HG03575 (cell line): ENCODE measurements around the gene PTPRE.

Experiments used
- ATAC-seq: cut with Tn5 transposase; IDR thresholded peaks from one replicate; pipeline ENCODE4 v1.9.1; 2021; ENCODE audit not compliant: unreplicated experiment, insufficient number of reproducible peaks, low FRiP score; ENCODE audit errors: extremely low read depth

The PTPRE gene

GRCh38 chr10:127920306-127921074 lies 13.6 kb downstream of the PTPRE start:
- ATAC-seq, result no peak

DNA sequence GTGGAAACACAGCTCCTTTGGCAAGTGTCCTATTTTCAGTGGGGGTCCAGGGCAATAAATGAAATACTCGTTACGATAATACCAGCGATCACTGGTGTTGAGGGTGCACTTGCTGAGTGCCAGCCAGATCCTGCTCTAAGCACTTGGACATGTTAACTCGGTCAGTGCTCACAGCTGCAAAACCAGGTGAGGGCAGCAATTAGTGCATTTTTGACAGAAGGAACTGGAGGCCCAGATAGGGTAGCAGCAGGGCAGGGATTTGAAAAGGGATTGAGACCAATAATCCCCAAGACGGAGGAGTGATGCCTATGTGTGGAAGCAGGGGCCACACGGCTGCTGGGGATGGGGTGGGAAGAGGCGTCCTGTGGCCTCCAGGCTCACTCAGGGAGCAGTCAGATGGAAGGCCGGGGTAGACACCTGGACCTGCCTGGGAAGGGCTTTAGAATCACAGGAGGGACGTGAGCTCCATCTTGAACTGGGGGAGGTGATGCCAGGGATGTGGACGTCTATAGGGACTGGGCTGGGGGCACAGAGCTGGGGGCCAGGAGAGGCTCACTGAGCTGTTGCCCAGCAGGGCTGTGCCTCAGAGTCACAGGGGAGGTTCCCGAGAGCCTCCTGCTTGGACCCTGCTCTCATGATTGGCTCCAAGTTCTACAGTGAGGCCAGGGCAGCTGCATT lies 14.3 kb downstream of the PTPRE start:
- ATAC-seq, result no peak

DNA sequence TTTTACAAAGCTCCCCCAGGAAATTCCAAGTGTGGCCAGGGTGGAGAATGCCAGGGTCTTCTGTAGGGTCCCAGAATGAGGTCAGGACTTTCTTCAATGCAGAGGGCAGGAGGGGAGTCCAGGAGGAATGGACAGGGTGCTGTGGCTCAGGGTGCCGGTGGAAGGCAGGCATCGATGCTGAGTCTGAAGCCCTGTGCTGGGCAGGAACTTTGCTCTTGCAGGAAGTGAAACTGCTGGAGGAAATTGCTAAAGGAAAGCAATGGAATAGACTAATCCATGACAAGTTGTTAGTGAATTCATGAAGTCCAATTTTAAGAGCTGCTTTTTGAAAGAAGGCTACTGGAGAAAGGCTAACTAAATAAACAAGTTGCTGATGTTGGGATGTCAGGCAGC lies 14.8 kb downstream of the PTPRE start:
- no peak for ATAC-seq

DNA sequence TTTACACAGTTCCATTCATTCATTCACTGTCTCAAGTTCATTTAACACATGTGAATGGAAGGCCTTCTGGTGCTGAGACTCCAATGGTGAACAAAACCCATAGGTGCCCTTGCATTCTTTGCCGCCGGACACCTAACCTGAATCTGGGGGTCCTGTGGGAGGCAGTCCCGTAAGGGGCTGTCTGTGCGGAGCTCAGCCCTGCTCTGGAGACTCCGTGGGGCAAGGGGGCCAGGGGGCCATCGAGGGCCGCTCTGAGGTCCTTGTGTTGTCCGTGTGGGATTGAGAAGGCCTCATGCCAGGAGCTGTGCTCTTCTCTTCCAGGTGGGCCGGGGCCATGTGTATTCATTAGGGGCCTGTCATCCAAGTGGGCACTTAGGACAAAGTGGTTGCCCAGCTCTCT lies 15.3 kb downstream of the PTPRE start:
- ATAC-seq, result no peak

GRCh38 chr10:127922675-127923366 lies 15.9 kb downstream of the PTPRE start:
- ATAC-seq, result no peak

DNA sequence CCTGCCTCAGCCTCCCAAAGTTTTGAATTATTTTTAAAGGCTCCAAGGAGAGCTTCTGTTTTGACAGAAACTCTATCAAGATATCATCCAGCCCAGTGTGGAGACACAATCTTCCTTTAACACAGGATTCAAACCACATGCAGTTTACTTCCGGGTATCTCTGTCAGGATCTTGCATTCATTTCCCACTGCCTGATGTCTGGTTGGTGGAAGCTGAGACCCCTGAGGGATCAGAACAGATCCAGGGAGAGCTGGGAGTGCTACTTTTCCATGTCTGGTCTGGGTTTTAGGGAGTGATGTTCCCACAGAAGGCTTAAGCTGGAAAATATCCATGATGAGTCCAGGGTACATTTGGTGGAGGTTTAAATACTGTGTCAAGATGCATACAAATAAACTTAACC lies 16.7 kb downstream of the PTPRE start:
- no peak for ATAC-seq

GRCh38 chr10:127925471-127926207 lies 18.7 kb downstream of the PTPRE start:
- ATAC-seq, result no peak

DNA sequence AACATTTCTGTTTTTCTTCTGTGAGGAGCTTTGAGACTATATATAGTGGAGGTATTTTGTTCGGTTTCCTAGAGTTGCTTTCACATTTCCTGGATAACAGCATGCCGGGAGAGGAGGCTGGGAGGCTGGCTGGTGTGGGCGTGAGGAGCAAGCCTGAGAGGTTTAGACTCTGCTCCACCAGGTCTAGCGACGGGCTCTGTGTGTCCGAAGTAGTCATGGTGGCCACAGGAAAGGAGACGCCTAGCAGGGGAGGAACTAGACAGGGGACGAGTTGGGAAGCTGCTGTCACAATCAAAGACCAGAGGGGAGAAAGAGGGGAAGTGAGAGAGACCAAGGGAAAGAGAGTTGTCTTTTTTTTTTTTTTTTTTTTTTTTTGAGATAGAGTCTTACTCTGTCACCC lies 19.6 kb downstream of the PTPRE start:
- no peak for ATAC-seq

- no peak for ATAC-seq
Observed at GRCh38 chr10:127928021-127928806, 21.3 kb downstream of the PTPRE start.

DNA sequence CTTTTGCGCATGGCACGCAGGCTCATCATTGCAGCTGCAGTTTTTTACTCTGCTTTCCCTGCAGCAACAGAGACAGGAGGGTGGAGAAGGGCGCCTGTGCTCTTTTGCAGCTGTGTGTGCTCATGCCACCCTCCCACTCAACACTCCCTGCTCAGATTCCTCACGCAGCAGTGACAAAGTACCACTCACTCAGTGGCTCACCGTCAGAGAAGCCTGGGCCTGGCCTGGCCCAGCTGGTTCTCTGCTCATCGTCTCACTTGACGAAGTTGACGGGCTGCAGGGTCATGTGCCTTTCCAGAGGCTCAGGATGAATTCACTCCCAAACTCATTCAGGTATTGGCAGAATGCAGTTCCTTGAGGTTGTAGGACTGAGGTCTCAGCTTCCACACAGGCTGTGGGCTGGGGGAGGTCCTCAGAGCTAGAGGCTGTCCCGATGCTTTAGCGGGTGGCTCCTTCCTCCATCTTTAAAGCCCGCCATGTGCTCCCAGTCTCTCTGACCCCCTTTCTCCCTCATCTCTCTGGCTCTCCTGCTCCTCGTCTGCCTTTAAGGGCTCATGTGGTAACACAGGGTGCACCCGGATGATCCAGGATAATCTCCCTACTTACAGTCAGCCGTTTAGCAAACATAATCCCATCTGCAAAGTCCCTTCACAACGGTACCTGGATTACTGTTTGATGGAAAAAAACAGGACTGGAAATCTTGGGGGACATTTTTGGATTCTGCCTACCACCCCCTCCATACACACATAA lies 25.8 kb downstream of the PTPRE start:
- ATAC-seq, result no peak

GRCh38 chr10:127933271-127933670 lies 26.4 kb downstream of the PTPRE start:
- ATAC-seq, result no peak

DNA sequence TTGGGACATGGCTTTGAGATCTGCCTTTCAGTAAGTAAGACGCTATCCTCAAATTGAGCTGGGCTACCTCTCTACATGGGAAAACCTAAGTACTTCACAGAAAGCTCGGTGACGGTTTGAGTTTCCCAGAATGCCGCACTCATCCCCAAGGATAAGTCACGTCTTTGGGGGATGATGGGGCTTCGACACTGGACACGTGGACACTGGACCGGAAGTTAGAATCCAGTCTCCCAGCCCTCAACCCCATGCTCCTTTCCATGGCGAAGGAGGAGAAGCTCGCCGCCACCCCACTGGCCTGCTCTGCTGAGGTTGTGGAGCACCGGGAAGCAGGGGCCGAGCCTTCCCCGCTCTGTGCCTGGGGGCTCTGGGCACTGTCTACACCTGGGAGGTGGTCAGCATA lies 27.5 kb downstream of the PTPRE start:
- no peak for ATAC-seq

DNA sequence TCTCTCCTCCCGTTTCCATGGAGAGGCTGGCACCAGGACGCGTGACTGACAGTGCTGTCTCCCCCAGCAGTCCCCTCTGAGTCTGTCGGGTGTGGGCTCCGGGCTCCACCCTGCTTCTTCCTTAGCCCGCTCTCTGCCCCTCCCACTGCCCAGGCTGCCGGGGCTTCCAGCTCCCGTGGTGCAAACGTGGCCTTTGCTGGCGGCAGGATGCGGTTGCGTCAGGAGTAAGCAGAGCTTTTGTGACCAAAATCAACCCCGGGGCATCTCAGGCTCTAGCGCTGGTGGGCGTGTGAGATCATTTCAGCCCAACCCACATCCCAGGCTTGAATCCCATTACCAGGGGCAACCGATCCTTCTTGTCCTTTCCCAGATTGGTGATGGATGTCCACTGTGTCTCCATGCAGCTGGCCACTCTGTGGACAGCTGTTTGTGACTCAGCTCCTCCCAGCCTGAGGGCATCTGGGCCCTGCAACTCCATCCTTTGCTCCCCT lies 28.2 kb downstream of the PTPRE start:
- ATAC-seq, result no peak

DNA sequence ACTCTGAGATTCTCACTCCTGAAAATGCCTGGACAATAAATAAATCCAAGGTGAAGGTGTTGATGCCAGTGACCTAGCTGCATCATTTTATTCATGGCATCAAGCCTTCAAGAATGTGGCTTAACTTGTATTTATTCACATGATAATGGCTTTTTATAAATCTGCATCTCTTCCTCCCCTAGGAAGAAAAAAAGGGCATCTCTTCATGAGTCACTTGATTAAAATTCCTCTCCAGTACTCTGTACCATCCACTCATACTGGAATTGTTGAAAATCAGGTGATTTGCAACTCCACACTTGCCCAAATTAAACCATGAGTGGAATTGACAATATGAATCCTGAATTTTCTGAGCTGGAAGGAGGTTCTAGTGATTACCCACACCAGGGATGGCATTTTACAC lies 30.2 kb downstream of the PTPRE start:
- ATAC-seq, result no peak

GRCh38 chr10:127937915-127938463 lies 31.1 kb downstream of the PTPRE start:
- no peak for ATAC-seq

- no peak for ATAC-seq
Observed at GRCh38 chr10:127939786-127940330, 33.0 kb downstream of the PTPRE start.

DNA sequence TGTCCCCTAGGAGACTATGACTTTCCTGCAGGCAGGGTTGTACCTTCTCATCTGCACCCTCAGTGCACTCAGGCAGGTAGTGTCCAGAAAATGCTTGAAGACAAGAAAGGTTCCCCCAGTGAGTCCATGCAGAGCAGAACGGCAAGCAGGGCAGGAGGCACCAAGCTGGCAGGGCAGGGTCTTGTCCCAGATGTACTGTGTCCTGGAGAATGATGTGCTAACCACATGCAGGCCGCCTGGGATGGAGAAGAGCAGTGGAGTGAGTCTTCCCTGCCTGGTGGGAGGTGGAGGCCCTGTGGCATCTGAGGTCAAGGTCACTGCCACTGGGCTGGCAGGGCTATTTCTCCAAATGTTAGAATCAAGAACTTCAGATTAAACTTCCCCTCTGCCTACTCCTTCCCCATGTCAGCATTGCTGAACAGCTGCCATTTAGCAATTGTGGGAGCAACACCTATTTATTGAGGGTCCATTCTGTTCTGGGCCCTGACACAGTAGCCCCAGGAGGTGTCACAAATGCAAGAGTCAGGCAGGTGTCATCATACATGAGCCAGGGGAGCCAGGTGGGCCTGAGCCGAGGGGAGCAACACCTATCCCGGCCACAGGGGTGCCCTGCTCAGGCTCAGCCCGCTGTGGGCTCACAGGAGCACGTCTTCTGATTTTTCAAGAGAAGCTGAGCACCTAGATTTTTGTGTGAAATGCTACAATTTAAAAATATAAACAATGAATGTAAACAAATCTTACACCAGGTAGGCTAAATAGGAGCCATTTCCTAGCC lies 34.1 kb downstream of the PTPRE start:
- no peak for ATAC-seq
